OCI-M2 (cell line): ENCODE measurements around the gene GMNN.
"Not testable (repeated sequence)": the region's sequence is repeated elsewhere in the genome, so short reads cannot be mapped to it uniquely, and the experiment has no call there.

Source experiments
- DNase-seq: peaks from one replicate; lab custom pipeline; 2025; ENCODE audit not compliant: unreplicated experiment; lab: John Stamatoyannopoulos, UW

The GMNN gene

DNA sequence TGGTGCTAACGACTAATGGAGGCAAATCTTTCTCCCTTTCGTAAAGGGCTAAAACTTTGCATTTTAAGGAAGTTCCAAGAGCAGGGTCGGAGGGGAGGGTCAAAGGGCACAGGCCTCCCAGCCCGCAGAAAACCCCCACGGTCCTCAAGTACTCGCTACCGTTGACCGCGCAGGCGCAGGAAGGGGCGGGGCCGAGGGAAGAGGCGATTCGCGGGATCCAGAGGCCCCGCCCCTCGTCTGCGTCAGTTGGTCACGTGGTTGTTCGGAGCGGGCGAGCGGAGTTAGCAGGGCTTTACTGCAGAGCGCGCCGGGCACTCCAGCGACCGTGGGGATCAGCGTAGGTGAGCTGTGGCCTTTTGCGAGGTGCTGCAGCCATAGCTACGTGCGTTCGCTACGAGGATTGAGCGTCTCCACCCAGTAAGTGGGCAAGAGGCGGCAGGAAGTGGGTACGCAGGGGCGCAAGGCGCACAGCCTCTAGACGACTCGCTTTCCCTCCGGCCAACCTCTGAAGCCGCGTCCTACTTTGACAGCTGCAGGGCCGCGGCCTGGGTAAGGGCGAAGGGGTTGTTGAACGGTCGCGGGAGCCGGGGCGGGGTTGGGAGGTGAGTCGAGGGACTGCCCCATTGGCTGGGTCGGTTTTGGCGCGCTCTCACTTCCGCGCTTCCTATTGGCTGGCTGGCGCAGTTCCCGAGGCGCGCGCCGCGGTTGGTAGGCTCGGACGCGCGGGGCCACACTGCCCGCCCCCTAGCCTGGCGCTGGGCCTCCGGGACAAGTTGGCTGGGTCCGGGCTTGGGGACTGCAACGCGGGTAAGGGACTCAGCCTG, at the start of gene GMNN:
Gene GMNN, plus strand, starts transcription at position 242 of the 824 bp plus-strand sequence. CDS start 2,310 bp downstream, outside the sequence.
- DNase-seq, result peak; percentile 95

- not testable (repeated sequence) for DNase-seq
Measured at GRCh38 chr6:24730653-24731052, 44.1 kb upstream of the GMNN start.

- DNase-seq, result not testable (repeated sequence)
Measured at GRCh38 chr6:24731456-24732134, 43.1 kb upstream of the GMNN start.

DNA sequence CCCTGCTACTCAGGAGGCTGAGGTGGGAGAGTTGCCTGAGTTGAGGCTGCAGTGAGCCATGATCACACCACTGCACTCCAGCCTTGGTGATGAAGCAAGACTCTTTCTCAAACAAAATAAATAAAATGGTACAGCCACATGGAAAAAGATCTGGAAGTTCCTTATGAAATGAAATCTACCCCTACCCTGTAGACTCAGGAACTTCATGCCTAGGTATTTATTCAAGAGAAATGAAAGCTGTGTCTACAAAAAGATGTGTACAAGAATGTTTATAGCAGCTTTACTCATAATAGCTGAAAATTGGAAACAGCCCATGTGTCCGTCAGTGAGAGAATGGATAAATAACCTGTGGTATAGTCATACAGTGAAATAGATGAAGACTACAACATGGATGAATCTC, 40.6 kb upstream of the GMNN start:
- DNase-seq, result no peak

GRCh38 chr6:24734710-24735109, 40.0 kb upstream of the GMNN start:
- DNase-seq, result not testable (repeated sequence)

- no peak for DNase-seq
Measured at GRCh38 chr6:24738741-24739140, 36.0 kb upstream of the GMNN start.

- DNase-seq, result no peak
Measured at GRCh38 chr6:24740861-24741260, 33.9 kb upstream of the GMNN start.

GRCh38 chr6:24742216-24742738, 32.5 kb upstream of the GMNN start:
- DNase-seq, result no peak

DNA sequence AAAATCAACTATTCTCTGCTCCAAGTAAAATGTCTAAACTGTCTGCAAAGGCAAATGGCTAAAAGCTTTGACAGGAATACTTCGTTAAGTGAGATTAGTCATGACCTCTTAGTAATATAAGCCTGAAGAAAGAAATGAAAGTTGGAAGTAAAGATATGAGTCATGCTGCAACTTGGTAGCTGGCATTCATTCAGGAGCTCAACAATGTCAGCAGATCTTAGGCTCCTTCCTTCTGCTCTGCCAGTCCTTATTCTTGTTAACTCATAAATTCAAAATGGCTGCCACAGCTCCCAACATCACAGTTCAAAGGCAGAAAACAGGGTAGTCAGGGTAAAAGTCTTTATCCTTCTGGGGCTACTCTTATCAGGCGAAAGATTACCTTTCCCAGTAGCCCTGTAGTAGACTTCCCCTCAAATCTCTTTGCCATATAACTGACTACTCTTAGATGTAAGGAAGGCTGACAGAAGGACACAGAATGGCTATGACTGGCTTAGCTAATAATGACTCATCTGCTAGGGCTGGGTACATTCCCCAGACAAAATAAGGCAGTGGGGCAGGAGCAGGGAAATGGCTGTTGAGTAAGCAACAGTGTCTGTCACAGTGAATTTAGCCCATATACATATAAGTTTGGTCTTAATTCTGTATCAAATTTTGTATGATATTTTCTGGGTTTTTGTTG, 31.3 kb upstream of the GMNN start:
- no peak for DNase-seq

DNA sequence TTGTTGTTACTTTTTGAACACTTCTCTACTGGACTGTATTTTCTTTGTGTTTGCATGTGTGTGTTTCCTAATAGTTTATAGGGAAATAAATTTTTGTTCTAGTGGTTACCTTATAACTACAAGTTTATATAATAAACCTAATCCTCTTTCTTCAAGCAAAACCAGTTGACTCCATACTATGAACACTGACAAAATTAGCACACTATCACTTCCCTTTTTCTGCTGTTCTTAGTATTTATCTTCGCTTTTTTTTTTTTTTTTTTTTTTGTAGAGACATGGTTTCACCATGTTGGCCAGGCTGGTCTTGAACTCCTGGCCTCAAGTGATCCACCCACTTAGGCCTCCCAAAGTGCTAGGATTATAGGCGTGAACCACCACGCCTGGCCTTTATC, 30.8 kb upstream of the GMNN start:
- DNase-seq, result no peak

GRCh38 chr6:24744911-24745310, 29.8 kb upstream of the GMNN start:
- no peak for DNase-seq

DNA sequence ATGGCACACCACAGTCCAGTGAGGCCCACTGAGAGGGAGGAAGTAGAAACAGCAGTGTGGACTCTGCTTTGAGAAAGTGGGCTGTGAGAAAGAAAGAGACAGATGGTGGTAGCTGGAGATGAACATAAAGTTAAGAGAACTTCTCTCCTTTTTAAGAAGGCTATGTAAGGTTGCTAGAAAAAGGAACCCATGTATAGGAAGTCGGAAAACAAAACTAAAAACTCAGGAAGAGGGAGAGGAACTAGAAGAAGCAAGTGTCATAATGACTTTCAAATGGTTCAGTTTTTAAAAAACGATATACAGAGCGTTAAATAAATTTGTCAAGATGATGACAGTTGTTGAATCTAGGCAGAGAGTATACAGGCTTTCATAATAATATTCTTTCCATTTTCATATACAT, 25.4 kb upstream of the GMNN start:
- DNase-seq, result no peak

GRCh38 chr6:24750878-24751277, 23.9 kb upstream of the GMNN start:
- DNase-seq, result not testable (repeated sequence)

- no peak for DNase-seq
Measured at GRCh38 chr6:24752503-24752902, 22.2 kb upstream of the GMNN start.

DNA sequence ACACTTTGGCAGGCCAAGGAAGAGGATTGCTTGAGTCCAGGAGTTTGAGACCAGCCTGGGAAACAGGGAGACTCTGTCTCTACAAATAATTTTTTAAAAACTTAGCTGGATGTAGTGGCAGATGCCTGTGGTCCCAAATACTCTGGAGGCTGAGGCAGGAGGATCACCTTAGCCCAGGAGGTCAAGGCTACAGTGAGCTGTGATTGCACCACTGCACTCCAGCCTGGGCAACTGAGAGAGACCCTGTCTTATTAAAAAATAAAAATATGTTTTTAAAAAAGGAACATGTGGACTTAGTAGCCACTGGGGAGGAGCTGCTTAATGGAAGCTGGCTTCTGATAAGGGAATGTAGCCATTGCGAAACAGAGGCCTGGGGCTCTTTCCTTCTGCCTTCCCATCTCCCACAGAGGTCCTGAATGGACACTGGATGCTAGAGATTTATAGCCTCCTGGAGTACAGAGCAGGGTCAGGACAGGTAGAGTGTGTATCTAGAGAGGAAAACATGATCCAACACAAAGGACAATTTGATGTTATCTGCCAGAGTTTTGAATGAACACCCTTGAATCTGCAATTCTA, 21.7 kb upstream of the GMNN start:
- DNase-seq, result no peak

- DNase-seq, result no peak
Measured at GRCh38 chr6:24753545-24753944, 21.2 kb upstream of the GMNN start.

DNA sequence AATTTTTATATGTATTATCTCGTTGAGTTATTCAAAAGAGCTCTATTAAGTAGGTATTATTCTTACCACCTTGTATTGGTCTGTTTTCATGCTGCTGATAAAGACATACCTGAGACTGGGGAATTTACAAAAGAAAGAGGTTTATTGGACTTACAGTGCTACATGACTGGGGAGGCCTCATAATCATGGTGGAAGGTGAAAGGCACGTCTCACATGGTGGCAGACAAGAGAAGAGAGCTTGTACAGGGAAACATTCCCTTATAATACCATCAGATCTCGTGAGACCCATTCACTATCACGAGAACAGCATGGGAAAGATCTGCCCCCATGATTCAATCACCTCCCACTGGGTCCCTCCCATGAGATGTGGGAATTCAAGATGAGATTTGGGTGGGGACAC, 20.4 kb upstream of the GMNN start:
- not testable (repeated sequence) for DNase-seq

GRCh38 chr6:24755279-24755678, 19.5 kb upstream of the GMNN start:
- no peak for DNase-seq

DNA sequence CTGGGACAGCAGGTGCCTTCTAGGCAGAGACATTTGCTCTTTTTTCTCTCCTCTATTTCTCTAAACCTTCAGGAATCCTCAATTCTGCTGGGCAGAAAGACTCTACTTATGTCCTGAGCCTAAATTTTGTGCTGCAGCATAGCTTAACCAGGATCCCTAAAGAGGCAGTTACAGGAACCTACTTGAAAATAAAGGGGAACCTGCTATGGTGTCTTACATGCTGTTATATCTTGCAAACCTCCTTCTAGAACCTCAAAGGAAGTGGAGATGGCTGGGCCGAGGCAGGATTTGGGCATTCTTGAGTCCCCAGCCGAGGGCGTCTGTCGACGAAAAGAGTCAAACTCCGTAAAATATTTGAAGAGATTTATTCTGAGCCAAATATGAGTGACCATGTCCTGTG, 17.1 kb upstream of the GMNN start:
- no peak for DNase-seq

- no peak for DNase-seq
Measured at GRCh38 chr6:24759718-24760117, 15.0 kb upstream of the GMNN start.

DNA sequence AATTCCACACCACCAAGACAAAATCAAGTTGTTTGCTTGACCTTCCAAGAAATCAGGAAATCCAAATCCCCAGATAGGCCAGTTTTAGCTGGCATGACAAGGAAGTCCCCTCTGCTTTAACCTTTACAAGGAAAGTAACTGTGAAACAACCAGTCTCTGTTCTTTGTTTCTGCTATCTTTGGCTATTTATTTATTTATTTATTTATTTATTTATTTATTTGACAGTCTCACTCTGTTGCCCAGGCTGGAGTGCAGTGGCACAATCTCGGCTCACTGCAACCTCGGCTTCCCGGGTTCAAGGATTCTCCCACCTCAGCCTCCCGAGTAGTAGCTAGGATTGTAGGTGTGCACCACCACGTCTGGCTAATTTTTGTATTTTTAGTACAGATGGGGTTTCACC, 14.5 kb upstream of the GMNN start:
- no peak for DNase-seq
